ENCODE data around the gene ETV3L.
A peak's percentile ranks its signal among the peaks of the same experiment; 100 is the strongest.

The ETV3L gene

GRCh38 chr1:157113631-157114030, 14.0 kb upstream of the ETV3L start:
- Histone ChIP-seq H4K91ac (ENCODE audit: low read depth, low read length, poor library complexity) (no peak overlapping the region), H3K18ac (ENCODE audit: low read length) (peak overlapping the region; percentile 15), H3K14ac (ENCODE audit: low read length) (no peak overlapping the region), H3K4me2 (ENCODE audit: insufficient read depth, low read length, poor library complexity, severe bottlenecking) (no peak overlapping the region), H3K9ac (ENCODE audit: low read depth, low read length, poor library complexity) (no peak overlapping the region), H3K36me3 (replicated peaks in 1 of 2; ENCODE audit: control insufficient read depth in 2 of 2, insufficient read depth in 2 of 2, low read length in 2 of 2) (no peaks in the 10 kb centered on the region), H3K4me3 (ENCODE audit: low read length in 2 of 2) (no peak overlapping the region), H3K9me3 (replicated peaks in 1 of 2; ENCODE audit: control insufficient read depth in 2 of 2, insufficient read depth in 1 of 2, low read depth in 1 of 2, low read length in 2 of 2) (no peaks in the 10 kb centered on the region), H3K4me1 (ENCODE audit: control insufficient read depth in 2 of 2, insufficient read depth in 1 of 2, low read depth in 1 of 2, low read length in 2 of 2) (peaks cover 0 to 29% of the 10 kb centered on the region in 2 donors), H3K27ac (replicated peaks; ENCODE audit: low read length) (no peak overlapping the region), H2AK5ac (ENCODE audit: low read depth, low read length) (no peak overlapping the region), H3K79me1 (ENCODE audit: low read depth, low read length) (no peaks in the 10 kb centered on the region), H3K27me3 (ENCODE audit: control insufficient read depth in 3 of 3, insufficient read depth in 3 of 3, low read depth in 1 of 3, low read length in 3 of 3) (peaks cover 0 to 65% (median 0%) of the 10 kb centered on the region in 3 experiments), H2AFZ (ENCODE audit: low read length) (no peak overlapping the region), H2BK15ac (ENCODE audit: low read length) (peak overlapping the region; percentile 32), H4K8ac (ENCODE audit: low read depth, low read length) (no peak overlapping the region), H2BK5ac (ENCODE audit: low read length) (no peak overlapping the region), H3K23ac (ENCODE audit: low read depth, low read length, poor library complexity) (no peak overlapping the region), H2BK12ac (ENCODE audit: low read length) (peak overlapping the region; percentile 34), H2BK120ac (ENCODE audit: low read depth, low read length) (no peak overlapping the region), H3K4ac (ENCODE audit: low read length) (no peak overlapping the region)
- WGBS, 2 donors (ENCODE audit: extremely low coverage in 2 of 2, insufficient read length in 2 of 2, insufficient replicate concordance in 1 of 2): no CpG with 5 or more reads among the region's 3 CpGs
- DNase-seq (ENCODE audit: low spot score): no peak

- Histone ChIP-seq H4K8ac (ENCODE audit: low read depth, low read length) (no peak overlapping the region), H3K9me3 (replicated peaks in 1 of 2; ENCODE audit: control insufficient read depth in 2 of 2, insufficient read depth in 1 of 2, low read depth in 1 of 2, low read length in 2 of 2) (no peaks in the 10 kb centered on the region), H3K4me1 (ENCODE audit: control insufficient read depth in 2 of 2, insufficient read depth in 1 of 2, low read depth in 1 of 2, low read length in 2 of 2) (peaks cover 0 to 29% of the 10 kb centered on the region in 2 donors), H2BK15ac (ENCODE audit: low read length) (no peak overlapping the region), H2BK5ac (ENCODE audit: low read length) (no peak overlapping the region), H3K9ac (ENCODE audit: low read depth, low read length, poor library complexity) (no peak overlapping the region), H3K4ac (ENCODE audit: low read length) (no peak overlapping the region), H2AK5ac (ENCODE audit: low read depth, low read length) (peak overlapping the region; percentile 72), H3K79me1 (ENCODE audit: low read depth, low read length) (no peaks in the 10 kb centered on the region), H2AFZ (ENCODE audit: low read length) (no peak overlapping the region), H3K18ac (ENCODE audit: low read length) (peak overlapping the region; percentile 81), H3K4me3 (ENCODE audit: low read length in 2 of 2) (no peak overlapping the region), H3K36me3 (replicated peaks in 1 of 2; ENCODE audit: control insufficient read depth in 2 of 2, insufficient read depth in 2 of 2, low read length in 2 of 2) (no peaks in the 10 kb centered on the region), H3K14ac (ENCODE audit: low read length) (peak overlapping the region; percentile 21), H3K23ac (ENCODE audit: low read depth, low read length, poor library complexity) (no peak overlapping the region), H3K27me3 (ENCODE audit: control insufficient read depth in 3 of 3, insufficient read depth in 3 of 3, low read depth in 1 of 3, low read length in 3 of 3) (peaks cover 0 to 70% (median 0%) of the 10 kb centered on the region in 3 experiments), H3K4me2 (ENCODE audit: insufficient read depth, low read length, poor library complexity, severe bottlenecking) (no peak overlapping the region), H2BK12ac (ENCODE audit: low read length) (peak overlapping the region; percentile 34), H3K27ac (replicated peaks; ENCODE audit: low read length) (no peak overlapping the region), H4K91ac (ENCODE audit: low read depth, low read length, poor library complexity) (no peak overlapping the region), H2BK120ac (ENCODE audit: low read depth, low read length) (no peak overlapping the region)
- DNase-seq (ENCODE audit: low spot score): no peak
- no CpG with 5 or more reads among the region's 7 CpGs for WGBS, 2 donors (ENCODE audit: extremely low coverage in 2 of 2, insufficient read length in 2 of 2, insufficient replicate concordance in 1 of 2)
These were observed 13.5 kb upstream of the ETV3L start for GRCh38 chr1:157113106-157113505.

DNA sequence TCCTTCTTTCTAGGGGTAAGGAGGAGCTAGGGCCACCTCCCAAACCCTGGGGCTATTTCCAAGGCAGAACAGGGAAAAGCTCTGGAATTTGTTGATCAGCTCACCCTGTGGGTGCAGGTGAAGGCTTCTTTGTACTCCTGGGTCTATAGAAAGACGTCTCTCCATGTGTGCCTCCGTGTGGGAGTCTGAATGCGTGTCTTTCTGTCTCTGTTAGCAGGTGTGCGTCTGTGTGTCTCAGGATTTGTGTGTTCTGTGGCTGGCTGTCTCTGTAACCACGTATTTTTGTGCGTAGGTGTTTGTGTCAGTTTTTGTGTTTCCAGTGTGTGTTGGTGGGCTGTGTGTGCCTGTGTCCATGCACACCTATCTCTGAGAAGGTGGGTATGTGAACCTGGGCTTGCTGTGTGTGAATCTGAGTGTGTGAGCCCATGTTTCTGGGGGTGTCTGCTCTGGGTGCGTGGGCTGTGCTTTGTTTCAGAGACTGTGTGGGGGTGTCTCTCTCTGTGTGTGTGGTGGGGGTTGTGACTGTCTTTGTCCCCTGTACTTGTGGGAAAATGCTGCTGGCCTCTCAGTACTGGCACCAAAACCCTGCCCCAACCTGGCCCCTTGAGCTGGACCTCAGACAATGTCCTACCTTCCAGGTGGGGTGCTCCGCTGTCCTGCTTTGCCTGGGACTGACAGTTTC, 12.7 kb upstream of the ETV3L start:
- H4K91ac ChIP-seq (ENCODE audit: low read depth, low read length, poor library complexity): no peak overlapping the region
- no peak overlapping the region for H3K4me3 ChIP-seq (ENCODE audit: low read length in 2 of 2)
- no peak overlapping the region for H3K4me2 ChIP-seq (ENCODE audit: insufficient read depth, low read length, poor library complexity, severe bottlenecking)
- no peak overlapping the region for H4K8ac ChIP-seq (ENCODE audit: low read depth, low read length)
- no peak overlapping the region for H3K27ac ChIP-seq (replicated peaks; ENCODE audit: low read length)
- H2AK5ac ChIP-seq (ENCODE audit: low read depth, low read length): no peak overlapping the region
- H3K9ac ChIP-seq (ENCODE audit: low read depth, low read length, poor library complexity): no peak overlapping the region
- H3K9me3 ChIP-seq (replicated peaks in 1 of 2; ENCODE audit: control insufficient read depth in 2 of 2, insufficient read depth in 1 of 2, low read depth in 1 of 2, low read length in 2 of 2): no peaks in the 10 kb centered on the region
- no peak overlapping the region for H2BK5ac ChIP-seq (ENCODE audit: low read length)
- H3K18ac ChIP-seq (ENCODE audit: low read length): peak overlapping the region; percentile 60
- H3K4ac ChIP-seq (ENCODE audit: low read length): no peak overlapping the region
- H3K79me1 ChIP-seq (ENCODE audit: low read depth, low read length): no peaks in the 10 kb centered on the region
- WGBS, 2 donors (ENCODE audit: extremely low coverage in 2 of 2, insufficient read length in 2 of 2, insufficient replicate concordance in 1 of 2): no CpG with 5 or more reads among the region's 8 CpGs
- H3K14ac ChIP-seq (ENCODE audit: low read length): no peak overlapping the region
- no peak overlapping the region for H2AFZ ChIP-seq (ENCODE audit: low read length)
- no peaks in the 10 kb centered on the region for H3K36me3 ChIP-seq (replicated peaks in 1 of 2; ENCODE audit: control insufficient read depth in 2 of 2, insufficient read depth in 2 of 2, low read length in 2 of 2)
- no peak for DNase-seq (ENCODE audit: low spot score)
- no peak overlapping the region for H3K23ac ChIP-seq (ENCODE audit: low read depth, low read length, poor library complexity)
- H3K27me3 ChIP-seq (ENCODE audit: control insufficient read depth in 3 of 3, insufficient read depth in 3 of 3, low read depth in 1 of 3, low read length in 3 of 3): peaks cover 0 to 78% (median 0%) of the 10 kb centered on the region in 3 experiments
- H2BK12ac ChIP-seq (ENCODE audit: low read length): no peak overlapping the region
- H2BK120ac ChIP-seq (ENCODE audit: low read depth, low read length): no peak overlapping the region
- peaks cover 0 to 29% of the 10 kb centered on the region in 2 donors for H3K4me1 ChIP-seq (ENCODE audit: control insufficient read depth in 2 of 2, insufficient read depth in 1 of 2, low read depth in 1 of 2, low read length in 2 of 2)
- H2BK15ac ChIP-seq (ENCODE audit: low read length): no peak overlapping the region

GRCh38 chr1:157111396-157112165, 12.0 kb upstream of the ETV3L start:
- WGBS, 2 donors (ENCODE audit: extremely low coverage in 2 of 2, insufficient read length in 2 of 2, insufficient replicate concordance in 1 of 2): no CpG with 5 or more reads among the region's 19 CpGs
- DNase-seq (ENCODE audit: low spot score): no peak

More at GRCh38 chr1:157111396-157112165, 12.0 kb upstream of the ETV3L start:
- H2BK120ac ChIP-seq (ENCODE audit: low read depth, low read length): no peak overlapping the region
- H4K91ac ChIP-seq (ENCODE audit: low read depth, low read length, poor library complexity): no peak overlapping the region
- no peak overlapping the region for H2BK5ac ChIP-seq (ENCODE audit: low read length)
- peak overlapping the region; percentile 60 for H3K18ac ChIP-seq (ENCODE audit: low read length)
- no peak overlapping the region for H3K23ac ChIP-seq (ENCODE audit: low read depth, low read length, poor library complexity)
- peak overlapping the region; percentile 24 for H4K8ac ChIP-seq (ENCODE audit: low read depth, low read length)
- peaks cover 0 to 85% (median 0%) of the 10 kb centered on the region in 3 experiments for H3K27me3 ChIP-seq (ENCODE audit: control insufficient read depth in 3 of 3, insufficient read depth in 3 of 3, low read depth in 1 of 3, low read length in 3 of 3)
- no peak overlapping the region for H2AK5ac ChIP-seq (ENCODE audit: low read depth, low read length)
- H2AFZ ChIP-seq (ENCODE audit: low read length): no peak overlapping the region
- H3K9ac ChIP-seq (ENCODE audit: low read depth, low read length, poor library complexity): no peak overlapping the region
- H3K14ac ChIP-seq (ENCODE audit: low read length): no peak overlapping the region
- no peaks in the 10 kb centered on the region for H3K9me3 ChIP-seq (replicated peaks in 1 of 2; ENCODE audit: control insufficient read depth in 2 of 2, insufficient read depth in 1 of 2, low read depth in 1 of 2, low read length in 2 of 2)
- H3K79me1 ChIP-seq (ENCODE audit: low read depth, low read length): no peaks in the 10 kb centered on the region
- H3K27ac ChIP-seq (replicated peaks; ENCODE audit: low read length): no peak overlapping the region
- no peak overlapping the region for H3K4me2 ChIP-seq (ENCODE audit: insufficient read depth, low read length, poor library complexity, severe bottlenecking)
- peaks cover 0 to 29% of the 10 kb centered on the region in 2 donors for H3K4me1 ChIP-seq (ENCODE audit: control insufficient read depth in 2 of 2, insufficient read depth in 1 of 2, low read depth in 1 of 2, low read length in 2 of 2)
- peak overlapping the region; percentile 28 for H2BK15ac ChIP-seq (ENCODE audit: low read length)
- no peaks in the 10 kb centered on the region for H3K36me3 ChIP-seq (replicated peaks in 1 of 2; ENCODE audit: control insufficient read depth in 2 of 2, insufficient read depth in 2 of 2, low read length in 2 of 2)
- H3K4ac ChIP-seq (ENCODE audit: low read length): no peak overlapping the region
- peak overlapping the region; percentile 27 for H2BK12ac ChIP-seq (ENCODE audit: low read length)
- H3K4me3 ChIP-seq (ENCODE audit: low read length in 2 of 2): no peak overlapping the region

Data from neuronal stem cell (in vitro differentiated cells).